D721Med (cell line): ENCODE results near the gene PPOX.

Experiments
- DNase-seq: peaks from one replicate; pipeline ENCODE4 v3.0.0; 2011; ENCODE audit warnings: low spot score; ENCODE audit not compliant: insufficient read length
- FAIRE-seq: peaks from 2 replicates; lab custom pipeline; 2011; peaks lifted over from hg19 to GRCh38; lab: Jason Lieb, UNC
- CTCF ChIP-seq: IDR thresholded peaks from 2 replicates; pipeline ENCODE4 v1.5.1; 2012; ENCODE audit warnings: mild to moderate bottlenecking, control low read depth; ENCODE audit not compliant: insufficient read depth; ENCODE audit errors: missing control alignments

PPOX gene

DNA sequence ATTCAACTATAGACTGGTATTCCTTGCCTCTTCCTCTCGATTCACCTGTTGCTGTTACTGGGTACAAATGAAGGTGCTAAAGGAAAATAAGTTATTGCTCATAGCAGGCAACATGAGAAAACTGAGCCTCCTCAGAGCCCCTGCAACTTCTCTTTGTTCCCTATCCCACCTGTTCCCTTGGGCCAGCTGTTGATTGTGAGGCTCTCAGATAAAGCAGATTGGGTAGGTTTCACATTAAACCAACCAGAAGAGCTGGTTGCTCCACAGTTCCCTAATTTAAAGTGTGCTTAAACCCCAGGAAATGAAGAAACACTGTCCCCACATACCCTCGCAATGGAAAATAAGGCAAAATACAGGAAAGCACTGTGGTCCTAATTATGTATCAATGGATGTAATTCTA lies 38.6 kb upstream of the PPOX start:
- FAIRE-seq (no peak), DNase-seq (no peak)
- TF ChIP-seq CTCF = no peak

DNA sequence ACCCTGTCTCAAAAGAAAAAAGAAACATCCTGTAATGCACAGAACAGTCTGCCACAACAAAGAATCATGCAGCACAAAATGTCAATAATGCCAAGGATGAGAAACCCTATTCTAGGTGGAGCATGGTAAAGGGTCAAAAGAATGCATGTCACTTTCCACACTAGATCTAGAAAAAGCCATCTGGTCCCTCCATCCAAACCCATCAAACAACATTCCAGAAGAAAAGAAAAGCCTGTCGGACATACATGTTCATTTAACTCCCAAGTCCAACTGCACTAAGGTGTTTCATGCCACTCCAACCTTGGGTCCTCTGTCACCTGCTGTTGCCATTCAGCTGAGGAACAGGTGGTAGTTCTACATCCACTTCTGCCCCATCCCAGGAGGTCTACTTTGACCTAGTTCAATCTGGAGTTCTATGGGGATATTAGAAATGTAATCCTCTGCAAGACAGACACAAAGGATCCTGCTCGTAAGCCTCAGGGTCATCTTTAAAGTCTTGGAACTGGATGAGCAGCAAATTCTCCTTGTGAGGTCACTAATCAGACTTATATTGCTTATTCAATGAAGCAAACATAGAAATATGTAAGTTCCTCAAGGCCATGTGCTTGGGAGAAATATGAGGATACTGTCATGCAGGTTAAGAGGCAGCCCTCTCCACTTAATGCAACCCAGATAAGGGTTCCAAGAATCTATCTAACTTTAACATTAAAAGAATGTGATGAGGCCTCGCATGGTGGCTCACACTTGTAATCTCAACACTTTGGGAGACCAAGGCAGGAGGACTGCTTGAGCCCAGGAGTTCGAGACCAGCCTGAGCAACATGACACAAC lies 37.4 kb upstream of the PPOX start:
- TF ChIP-seq CTCF = no peak
- no peak for DNase-seq
- no peak for FAIRE-seq

DNA sequence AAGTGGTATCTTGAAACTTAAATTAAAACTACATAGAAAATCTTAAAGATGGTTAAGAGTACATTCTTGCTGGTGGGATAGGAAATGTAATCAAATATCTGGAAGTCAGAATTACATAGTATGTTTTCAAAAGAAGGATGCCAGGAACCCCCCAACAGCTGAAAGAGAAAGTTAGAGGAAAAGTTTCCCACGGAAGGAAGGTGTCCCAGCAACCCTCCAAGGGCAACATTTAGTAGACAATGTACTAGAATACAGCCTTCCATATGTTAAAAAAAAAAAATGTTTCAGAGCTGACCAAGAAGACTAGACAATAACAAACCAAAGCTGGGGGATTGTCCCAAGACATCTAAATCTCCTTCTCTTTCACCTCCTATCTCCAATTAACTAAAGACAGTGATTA lies 36.0 kb upstream of the PPOX start:
- no peak for TF ChIP-seq CTCF
- no peak for FAIRE-seq

GRCh38 chr1:161131523-161132409 lies 34.5 kb upstream of the PPOX start:
- DNase-seq (no peak), FAIRE-seq (no peak)
- no peak for TF ChIP-seq CTCF

More for the DNA sequence above, 36.0 kb upstream of the PPOX start:
- no peak for DNase-seq

GRCh38 chr1:161132410-161133219 lies 33.6 kb upstream of the PPOX start, which contains the start of gene DEDD:
Gene DEDD, minus strand, starts transcription at chr1:161132667. Its CDS starts 8,205 bp downstream, at chr1:161124462.
- FAIRE-seq (peak; percentile 70), DNase-seq (peak; percentile 83)
- peak; percentile 25 for TF ChIP-seq CTCF

DNA sequence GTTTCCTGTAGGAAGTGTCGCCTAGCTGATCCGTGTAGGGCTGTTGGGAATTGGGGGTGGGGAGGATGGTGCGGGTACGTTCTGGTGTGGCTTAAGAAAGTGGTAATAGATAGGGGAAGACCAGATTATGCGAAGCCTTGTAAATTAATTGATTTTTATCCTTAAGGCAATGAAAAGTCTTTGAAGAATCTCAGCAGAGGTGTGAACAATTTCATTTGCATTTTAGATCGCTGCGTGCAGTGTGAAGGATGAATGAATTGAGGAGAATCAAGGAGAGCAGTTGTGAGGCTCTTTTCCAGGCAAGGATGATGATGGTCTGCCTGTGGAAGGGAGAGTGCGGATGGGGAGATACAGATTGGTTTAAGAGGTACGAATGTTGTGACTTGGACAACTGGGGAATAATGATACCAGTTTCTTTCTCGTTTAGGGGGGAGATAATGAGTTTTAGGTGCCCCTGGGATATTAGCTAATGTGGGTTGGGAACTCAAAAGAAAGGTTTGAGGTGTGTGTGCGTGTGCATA lies 32.9 kb upstream of the PPOX start:
- no peak for DNase-seq
- FAIRE-seq = no peak
- no peak for TF ChIP-seq CTCF
